Body of pancreas (tissue), 4 donors: ENCODE results near the gene PARP16.

Source experiments
- POLR2A ChIP-seq, 3 donors: fragments of 450-650 bp; IDR thresholded peaks; one replicate each; pipeline ENCODE4 v1.6.1; 2016; ENCODE audit warnings: antibody characterized with exemption in 3 of 3, mild to moderate bottlenecking in 2 of 3
- TF ChIP-seq, protein P1 (sequence below), 7 experiments: fragments of 450-650 bp in 4 of 7; fragments of 200-600 bp in 3 of 7; sonication (generic) in 3 of 7; IDR thresholded peaks; one replicate each; pipeline ENCODE4 v1.5.1; 2016 to 2019; ENCODE audit warnings: antibody characterized with exemption in 7 of 7

DNA sequence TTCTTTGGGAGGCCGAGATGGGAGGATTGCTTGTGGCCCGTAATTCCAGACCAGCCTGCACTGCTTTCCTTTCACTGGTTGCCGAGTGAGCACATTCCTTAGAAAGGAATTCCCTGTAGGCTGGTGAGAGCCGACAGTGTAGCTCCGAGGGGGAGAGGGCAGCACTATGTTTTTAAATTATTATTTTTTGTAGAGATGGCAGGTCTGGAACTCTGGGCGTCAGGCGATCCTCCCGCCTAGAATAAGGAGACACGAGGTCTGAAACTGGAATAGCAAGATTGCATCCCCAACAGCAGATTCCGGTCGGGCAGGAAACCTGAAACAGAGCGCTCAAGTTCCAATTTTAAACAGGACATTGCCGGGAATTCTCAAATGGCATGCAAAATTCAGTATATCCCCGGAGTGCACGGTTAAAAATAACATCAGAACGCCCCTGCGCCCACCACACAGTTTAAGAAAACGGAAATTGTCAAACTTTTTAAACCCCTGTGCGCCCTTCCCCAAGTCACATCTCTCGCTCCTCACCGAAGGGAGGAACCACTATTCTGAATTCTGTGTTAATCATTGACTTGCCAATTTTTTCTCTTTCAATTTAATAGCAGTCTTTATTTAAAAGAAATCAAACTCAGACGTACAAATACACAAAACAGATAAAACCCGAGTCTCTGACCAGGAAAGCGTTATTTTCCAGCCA, 17.2 kb upstream of the PARP16 start:
- TF ChIP-seq, protein P1, sequence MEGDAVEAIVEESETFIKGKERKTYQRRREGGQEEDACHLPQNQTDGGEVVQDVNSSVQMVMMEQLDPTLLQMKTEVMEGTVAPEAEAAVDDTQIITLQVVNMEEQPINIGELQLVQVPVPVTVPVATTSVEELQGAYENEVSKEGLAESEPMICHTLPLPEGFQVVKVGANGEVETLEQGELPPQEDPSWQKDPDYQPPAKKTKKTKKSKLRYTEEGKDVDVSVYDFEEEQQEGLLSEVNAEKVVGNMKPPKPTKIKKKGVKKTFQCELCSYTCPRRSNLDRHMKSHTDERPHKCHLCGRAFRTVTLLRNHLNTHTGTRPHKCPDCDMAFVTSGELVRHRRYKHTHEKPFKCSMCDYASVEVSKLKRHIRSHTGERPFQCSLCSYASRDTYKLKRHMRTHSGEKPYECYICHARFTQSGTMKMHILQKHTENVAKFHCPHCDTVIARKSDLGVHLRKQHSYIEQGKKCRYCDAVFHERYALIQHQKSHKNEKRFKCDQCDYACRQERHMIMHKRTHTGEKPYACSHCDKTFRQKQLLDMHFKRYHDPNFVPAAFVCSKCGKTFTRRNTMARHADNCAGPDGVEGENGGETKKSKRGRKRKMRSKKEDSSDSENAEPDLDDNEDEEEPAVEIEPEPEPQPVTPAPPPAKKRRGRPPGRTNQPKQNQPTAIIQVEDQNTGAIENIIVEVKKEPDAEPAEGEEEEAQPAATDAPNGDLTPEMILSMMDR (IDR thresholded peaks at IDR 0.05), result no peak
- no peak for TF ChIP-seq POLR2A (IDR thresholded peaks at IDR 0.05)
